Left ventricle myocardium inferior (tissue), 1 donor: ENCODE data around the gene RNF150. TPM values are rescaled to one million over a fixed set of nuclear protein-coding genes. Genes with fewer than 3 reads are reported as not detected.

Source experiments
- DNase-seq: peaks from one replicate; pipeline ENCODE4 v3.0.0-alpha.2; 2020
- H3K27ac ChIP-seq: fragments of 200-600 bp; replicated peaks from 2 replicates; pipeline ENCODE4 v1.8.0; 2021
- H3K27me3 ChIP-seq: fragments of 200-600 bp; 2 replicates; pipeline ENCODE4 v1.8.0; 2021; ENCODE audit warnings: low read depth
- H3K36me3 ChIP-seq: fragments of 200-600 bp; 2 replicates; pipeline ENCODE4 v1.8.0; 2021
- H3K4me1 ChIP-seq: fragments of 200-600 bp; 2 replicates; pipeline ENCODE4 v1.8.0; 2021
- H3K4me3 ChIP-seq: fragments of 200-600 bp; 2 replicates; pipeline ENCODE4 v1.8.0; 2021; ENCODE audit warnings: mild to moderate bottlenecking, moderate library complexity
- H3K9me3 ChIP-seq: fragments of 200-600 bp; replicated peaks from 2 replicates; pipeline ENCODE4 v1.8.0; 2021
- CTCF ChIP-seq: fragments of 200-600 bp; IDR thresholded peaks from 2 replicates; pipeline ENCODE4 v1.8.0; 2021; ENCODE audit warnings: antibody characterized with exemption, mild to moderate bottlenecking, borderline replicate concordance
- intact Hi-C: fragments of 100-400 bp; cut with micrococcal nuclease; formaldehyde crosslinking; loops from one replicate; pipeline ENCODE4 v1.11.0; 2022
- total RNA-seq: library from RNA; stranded (reverse); fragmentation: NEBNext Ultra II Directional; extraction: Animal tissue kit (Norgen Biotek cat#: 25700); gene quantifications from one replicate; pipeline ENCODE4 v1.2.1, GENCODE V29; 2021
- donor health status: DM: no; HTN: yes; CAD: no; lungs with severe emphysema.

RNF150 gene
- total RNA-seq, 1 donor from 2014 or later, result 68.0 TPM

- intact Hi-C loops, result no loop called here
Observed at GRCh38 chr4:140871368-140871767, 261.9 kb downstream of the RNF150 start.

GRCh38 chr4:140870427-140870826 lies 262.8 kb downstream of the RNF150 start:
- H3K27ac ChIP-seq, result no peak overlapping the region
- no peak for DNase-seq
- intact Hi-C loops, result no loop called here
- peaks cover 2% of the 10 kb centered on the region for H3K36me3 ChIP-seq
- peaks cover 27% of the 10 kb centered on the region for H3K4me1 ChIP-seq
- no peak for TF ChIP-seq CTCF
- no peak overlapping the region for H3K4me3 ChIP-seq
- H3K27me3 ChIP-seq, result no peaks in the 10 kb centered on the region
- H3K9me3 ChIP-seq, result no peaks in the 10 kb centered on the region

More at GRCh38 chr4:140871368-140871767, 261.9 kb downstream of the RNF150 start:
- H3K27ac ChIP-seq, result no peak overlapping the region
- H3K36me3 ChIP-seq, result peaks cover 2% of the 10 kb centered on the region
- DNase-seq, result no peak
- no peak for TF ChIP-seq CTCF
- H3K27me3 ChIP-seq, result no peaks in the 10 kb centered on the region
- H3K9me3 ChIP-seq, result no peaks in the 10 kb centered on the region
- peaks cover 28% of the 10 kb centered on the region for H3K4me1 ChIP-seq
- no peak overlapping the region for H3K4me3 ChIP-seq

- Histone ChIP-seq H3K4me3 (no peak overlapping the region), H3K27ac (no peak overlapping the region), H3K36me3 (peaks cover 2% of the 10 kb centered on the region), H3K9me3 (no peaks in the 10 kb centered on the region), H3K27me3 (no peaks in the 10 kb centered on the region), H3K4me1 (peaks cover 27% of the 10 kb centered on the region)
- no peak for DNase-seq
- no peak for TF ChIP-seq CTCF
- intact Hi-C loops, result no loop called here
Observed at GRCh38 chr4:140869446-140869845, 263.8 kb downstream of the RNF150 start.

- Histone ChIP-seq H3K9me3 (no peaks in the 10 kb centered on the region), H3K4me3 (no peak overlapping the region), H3K27me3 (no peaks in the 10 kb centered on the region), H3K27ac (peak overlapping the region; percentile 55), H3K4me1 (peaks cover 33% of the 10 kb centered on the region), H3K36me3 (peaks cover 2% of the 10 kb centered on the region)
- intact Hi-C loops, result no loop called here
- no peak for DNase-seq
- no peak for TF ChIP-seq CTCF
Observed at GRCh38 chr4:140867356-140867755, 265.9 kb downstream of the RNF150 start.

- intact Hi-C loops, result no loop called here
- Histone ChIP-seq H3K36me3 (peaks cover 2% of the 10 kb centered on the region), H3K27ac (peak overlapping the region; percentile 55), H3K27me3 (no peaks in the 10 kb centered on the region), H3K4me1 (peaks cover 39% of the 10 kb centered on the region), H3K4me3 (no peak overlapping the region), H3K9me3 (no peaks in the 10 kb centered on the region)
- no peak for TF ChIP-seq CTCF
- DNase-seq, result no peak
Observed at GRCh38 chr4:140866492-140867005, 266.7 kb downstream of the RNF150 start.
